Adipocyte (in vitro differentiated cells): ENCODE data around the gene SNX27.

Experiments
- DNase-seq: peaks from one replicate; pipeline ENCODE4 v3.0.0-alpha.2; 2015; ENCODE audit warnings: low read depth
- H3K27me3 ChIP-seq: replicated peaks from 2 replicates; pipeline ENCODE4 v1.7.0; 2013; ENCODE audit warnings: mild to moderate bottlenecking, low read length, moderate library complexity; ENCODE audit not compliant: control insufficient read depth, insufficient read depth
- H3K36me3 ChIP-seq: 2 replicates; pipeline ENCODE4 v1.7.0; 2013; ENCODE audit warnings: low read length, mild to moderate bottlenecking, moderate library complexity; ENCODE audit not compliant: control insufficient read depth, insufficient read depth, severe bottlenecking
- H3K4me1 ChIP-seq: 2 replicates; pipeline ENCODE4 v1.7.0; 2013; ENCODE audit warnings: mild to moderate bottlenecking, low read length, moderate library complexity; ENCODE audit not compliant: control insufficient read depth, insufficient read depth
- H3K4me3 ChIP-seq: 2 replicates; pipeline ENCODE4 v1.7.0; 2013; ENCODE audit warnings: mild to moderate bottlenecking, low read length, moderate library complexity
- H3K9ac ChIP-seq: 2 replicates; pipeline ENCODE4 v1.7.0; 2013; ENCODE audit warnings: mild to moderate bottlenecking, low read length, moderate library complexity
- H3K9me3 ChIP-seq: 2 replicates; pipeline ENCODE4 v1.7.0; 2013; ENCODE audit warnings: mild to moderate bottlenecking, low read length, moderate library complexity; ENCODE audit not compliant: control insufficient read depth

The SNX27 gene

DNA sequence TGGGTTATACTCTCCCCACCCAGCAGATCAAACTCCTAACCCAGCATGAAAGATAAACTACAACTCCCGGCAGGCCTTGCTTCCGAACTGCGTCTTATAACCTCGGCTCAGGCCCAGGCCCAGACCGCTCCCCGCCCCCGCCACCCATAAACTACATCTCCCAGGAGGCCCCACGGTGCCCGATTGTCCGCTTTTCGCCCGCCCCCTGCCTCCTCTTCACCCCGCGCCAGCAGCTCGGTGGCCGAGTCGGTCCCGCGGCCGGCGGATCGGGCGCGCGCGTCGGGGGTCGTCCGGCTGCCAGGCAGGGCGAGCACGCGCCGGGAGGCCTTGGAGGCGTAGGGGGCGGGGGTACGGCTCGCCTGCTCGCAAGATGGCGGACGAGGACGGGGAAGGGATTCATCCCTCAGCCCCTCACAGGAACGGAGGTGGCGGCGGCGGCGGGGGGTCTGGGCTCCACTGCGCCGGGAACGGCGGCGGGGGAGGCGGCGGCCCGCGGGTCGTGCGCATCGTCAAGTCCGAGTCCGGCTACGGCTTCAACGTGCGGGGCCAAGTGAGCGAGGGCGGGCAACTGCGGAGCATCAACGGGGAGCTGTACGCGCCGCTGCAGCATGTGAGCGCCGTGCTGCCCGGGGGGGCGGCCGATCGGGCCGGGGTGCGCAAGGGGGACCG is at the start of gene SNX27:
SNX27 (plus strand) TSS at position 219 of the 669 bp plus-strand sequence; CDS start at position 371, 152 bp downstream.
- peak; percentile 97 for DNase-seq
- H3K4me3 ChIP-seq: peak within 1 kb of the TSS; percentile 95
- H3K4me1 ChIP-seq: peaks cover 27% of the 10 kb centered on the region
- H3K9ac ChIP-seq: peak within 1 kb of the TSS; percentile 90
- no peaks in the 10 kb centered on the region for H3K27me3 ChIP-seq
- H3K9me3 ChIP-seq: no peaks in the 10 kb centered on the region
- no peaks in the 10 kb centered on the region for H3K36me3 ChIP-seq

DNA sequence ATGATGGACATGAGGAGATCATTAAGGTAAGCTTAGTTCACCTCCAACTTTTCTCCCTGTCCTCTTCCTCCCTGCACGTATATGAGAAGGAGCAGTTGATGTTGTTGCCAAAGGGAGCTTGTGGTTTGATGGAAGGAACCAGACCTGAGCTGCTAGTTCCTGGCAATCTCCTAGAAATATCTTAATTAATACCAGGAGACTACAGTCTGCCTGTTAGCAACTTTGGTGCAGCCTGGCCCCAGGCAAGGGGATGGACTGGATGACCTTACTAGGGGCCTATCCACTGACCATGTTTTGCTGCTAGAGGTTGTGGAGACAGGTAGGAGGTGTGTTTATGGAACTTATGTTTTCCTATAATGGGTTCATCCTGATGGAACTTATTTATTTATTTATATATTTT is 49.2 kb upstream of the SNX27 start:
- DNase-seq: no peak
- Histone ChIP-seq H3K36me3 (no peaks in the 10 kb centered on the region), H3K4me3 (no peak overlapping the region), H3K9me3 (no peaks in the 10 kb centered on the region), H3K4me1 (peaks cover 5% of the 10 kb centered on the region), H3K27me3 (no peaks in the 10 kb centered on the region), H3K9ac (no peak overlapping the region)

DNA sequence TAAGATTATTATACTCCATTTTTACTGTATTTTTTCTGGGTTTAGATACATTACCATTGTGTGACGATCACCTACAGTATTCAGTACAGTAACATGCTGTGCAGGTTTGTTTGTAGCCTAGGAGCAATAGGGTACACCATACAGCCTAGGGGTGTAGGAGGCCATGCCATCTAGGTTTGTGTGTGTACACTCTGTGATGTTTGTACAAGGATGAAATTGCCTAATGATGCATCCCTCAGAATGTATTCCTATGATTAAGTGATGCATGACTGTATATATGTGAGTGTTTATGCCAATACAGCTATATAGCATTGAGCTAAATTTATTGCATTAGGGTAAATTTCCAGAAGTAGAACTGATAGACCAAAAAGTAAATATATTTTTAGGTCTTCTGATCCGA is 48.5 kb upstream of the SNX27 start:
- H3K36me3 ChIP-seq: no peaks in the 10 kb centered on the region
- peaks cover 5% of the 10 kb centered on the region for H3K4me1 ChIP-seq
- H3K4me3 ChIP-seq: no peak overlapping the region
- H3K9ac ChIP-seq: no peak overlapping the region
- no peak for DNase-seq
- H3K9me3 ChIP-seq: no peaks in the 10 kb centered on the region
- no peaks in the 10 kb centered on the region for H3K27me3 ChIP-seq

DNA sequence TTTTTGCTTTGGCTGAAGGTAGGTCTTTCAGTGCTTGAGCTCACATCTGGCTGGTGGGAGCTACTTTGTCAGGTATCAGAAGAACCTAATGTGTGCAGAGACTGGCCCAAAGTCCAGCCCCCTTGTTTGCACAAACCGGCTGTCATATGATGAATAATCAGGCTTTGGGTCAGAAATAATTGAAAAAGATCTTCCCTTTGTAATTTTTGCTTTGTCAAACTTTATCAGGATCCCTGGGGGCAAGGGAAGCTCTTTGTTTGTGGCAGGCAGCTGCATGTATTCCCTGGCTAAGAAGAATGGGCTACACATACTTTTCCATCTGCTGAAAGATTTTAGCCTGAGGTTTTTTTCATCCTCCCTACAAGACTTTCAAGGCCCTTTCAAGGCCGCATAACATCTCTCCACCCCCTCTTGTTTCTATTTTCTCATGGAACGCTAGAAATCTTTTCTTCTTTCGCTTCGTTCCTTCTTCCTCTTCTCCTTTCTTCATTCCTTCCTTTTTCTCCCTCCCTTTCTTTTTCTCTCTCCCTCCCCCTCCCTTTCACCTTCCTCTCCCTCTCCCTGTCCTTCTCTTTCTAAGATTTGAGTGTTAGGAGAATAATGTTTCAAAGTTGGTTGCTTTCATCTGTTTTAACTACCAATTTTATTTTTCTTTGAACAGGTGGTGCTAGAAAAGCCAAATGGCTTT is 46.2 kb upstream of the SNX27 start:
- H3K4me1 ChIP-seq: peaks cover 12% of the 10 kb centered on the region
- DNase-seq: no peak
- H3K36me3 ChIP-seq: no peaks in the 10 kb centered on the region
- H3K9me3 ChIP-seq: no peaks in the 10 kb centered on the region
- H3K4me3 ChIP-seq: no peak overlapping the region
- H3K27me3 ChIP-seq: no peaks in the 10 kb centered on the region
- no peak overlapping the region for H3K9ac ChIP-seq

DNA sequence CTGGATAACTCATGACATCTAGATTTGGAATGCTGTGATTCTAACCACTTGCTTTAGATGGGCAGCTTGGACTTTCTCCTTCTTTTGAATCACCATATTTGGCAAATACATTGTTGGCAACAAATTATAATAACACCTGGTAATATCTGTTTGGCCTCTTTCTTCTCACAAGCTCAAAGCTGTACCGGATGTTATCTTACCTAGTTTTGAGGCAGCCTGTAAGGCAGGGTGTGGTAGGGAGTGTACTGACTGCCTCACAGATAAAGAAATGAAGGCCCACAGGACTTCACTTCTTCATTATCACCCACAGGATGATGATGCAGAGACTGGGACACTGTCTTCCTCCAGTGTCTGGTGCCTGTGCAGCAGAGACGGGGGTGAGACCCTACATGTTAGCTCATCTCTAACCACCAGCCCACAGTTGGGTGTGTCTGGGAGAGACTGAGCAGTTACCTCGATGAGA is 43.2 kb upstream of the SNX27 start:
- H3K9ac ChIP-seq: no peak overlapping the region
- DNase-seq: no peak
- no peaks in the 10 kb centered on the region for H3K36me3 ChIP-seq
- no peaks in the 10 kb centered on the region for H3K9me3 ChIP-seq
- H3K4me1 ChIP-seq: peaks cover 12% of the 10 kb centered on the region
- H3K27me3 ChIP-seq: no peaks in the 10 kb centered on the region
- H3K4me3 ChIP-seq: no peak overlapping the region

DNA sequence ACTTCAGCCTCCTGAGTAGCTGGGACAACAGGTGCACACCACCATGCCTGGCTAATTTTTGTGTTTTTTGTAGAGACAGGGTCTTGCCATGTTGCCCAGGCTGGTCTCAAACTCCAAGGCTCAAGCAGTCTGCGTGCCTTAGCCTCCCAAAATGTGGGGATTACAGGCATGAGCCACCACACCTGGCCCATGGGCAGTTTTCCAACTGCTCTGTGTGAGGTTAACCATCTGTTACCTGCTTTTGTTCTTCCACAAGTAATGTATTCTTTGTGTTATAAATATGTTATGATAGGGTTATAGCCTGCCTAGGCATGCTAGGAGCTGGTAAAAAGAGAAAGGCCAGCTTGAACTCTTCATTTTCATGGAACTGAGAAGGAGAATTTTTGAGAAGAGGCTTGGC is 41.0 kb upstream of the SNX27 start:
- Histone ChIP-seq H3K4me3 (no peak overlapping the region), H3K4me1 (peaks cover 7% of the 10 kb centered on the region), H3K27me3 (no peaks in the 10 kb centered on the region), H3K36me3 (peaks cover 7% of the 10 kb centered on the region), H3K9ac (no peak overlapping the region), H3K9me3 (no peaks in the 10 kb centered on the region)
- no peak for DNase-seq

DNA sequence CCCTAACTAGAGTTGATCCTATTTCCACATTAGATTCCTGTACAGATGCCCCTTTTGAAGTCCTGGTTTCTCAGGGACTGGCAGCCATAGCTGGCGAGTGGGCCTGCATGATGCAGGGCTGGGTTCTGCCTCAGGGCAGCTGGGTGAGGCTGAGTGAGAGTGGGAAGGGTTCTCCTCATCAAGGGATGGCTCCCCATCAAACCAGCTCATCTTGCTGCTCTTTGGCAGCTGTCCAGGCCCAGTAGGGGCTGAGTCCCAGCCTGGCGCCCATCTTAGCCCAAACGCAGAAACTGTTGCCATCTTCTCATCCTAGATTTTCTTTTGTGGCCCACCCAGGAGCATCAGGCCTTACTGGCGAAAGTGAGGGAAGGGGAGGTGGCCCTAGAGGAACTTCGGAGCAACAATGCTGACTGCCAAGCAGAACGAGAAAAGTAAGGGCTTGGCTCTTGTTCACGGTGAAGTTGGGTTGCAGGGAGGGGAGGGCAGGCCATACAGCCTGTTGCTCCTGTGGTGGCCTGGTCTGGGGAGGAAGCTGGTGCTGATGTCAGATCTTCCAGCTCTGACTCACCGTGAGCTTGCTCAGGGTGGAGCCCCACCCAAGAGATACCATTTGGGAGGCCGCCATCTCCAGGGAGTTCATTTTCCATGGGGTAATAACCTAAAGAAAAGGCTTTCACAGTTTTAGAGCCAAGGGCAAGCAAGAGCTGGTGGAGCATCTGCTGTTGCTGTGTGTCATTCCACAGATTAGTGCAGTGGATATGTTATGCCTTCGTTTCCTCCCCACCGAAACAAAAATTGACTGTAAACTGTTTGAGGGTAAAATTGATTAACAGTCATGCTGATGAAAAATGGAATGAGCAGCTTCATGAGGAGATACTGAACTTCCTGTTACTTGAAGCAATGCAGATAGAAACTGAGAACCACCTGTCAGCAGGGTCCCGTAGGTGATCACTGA is 37.0 kb upstream of the SNX27 start:
- peak; percentile 55 for DNase-seq

DNA sequence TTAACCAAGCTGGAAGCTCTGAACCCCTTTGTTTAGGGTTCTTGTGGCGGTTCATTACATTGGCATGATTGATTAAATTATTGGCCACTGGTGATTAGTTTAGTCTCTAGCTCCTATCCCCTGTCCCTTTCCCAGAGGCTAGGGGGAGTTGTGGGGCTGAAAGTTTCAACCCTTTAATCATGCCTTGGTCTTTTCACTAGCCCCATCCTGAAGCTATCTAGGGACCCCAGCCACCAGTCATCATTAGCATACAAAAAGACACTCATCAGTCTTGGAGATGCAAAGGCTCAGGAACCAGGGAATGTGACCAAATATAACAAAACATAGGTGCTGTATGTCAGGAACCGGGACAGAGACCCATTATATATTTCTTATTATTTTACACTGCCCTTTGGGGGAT is 34.7 kb upstream of the SNX27 start:
- Histone ChIP-seq H3K4me1 (no peaks in the 10 kb centered on the region), H3K9me3 (no peaks in the 10 kb centered on the region), H3K9ac (no peak overlapping the region), H3K27me3 (no peaks in the 10 kb centered on the region), H3K4me3 (no peak overlapping the region), H3K36me3 (peaks cover 7% of the 10 kb centered on the region)
- DNase-seq: no peak

More for the DNA sequence above, 37.0 kb upstream of the SNX27 start:
- no peaks in the 10 kb centered on the region for H3K9me3 ChIP-seq
- peaks cover 7% of the 10 kb centered on the region for H3K36me3 ChIP-seq
- H3K4me3 ChIP-seq: no peak overlapping the region
- H3K9ac ChIP-seq: no peak overlapping the region
- H3K4me1 ChIP-seq: peaks cover 3% of the 10 kb centered on the region
- H3K27me3 ChIP-seq: no peaks in the 10 kb centered on the region

DNA sequence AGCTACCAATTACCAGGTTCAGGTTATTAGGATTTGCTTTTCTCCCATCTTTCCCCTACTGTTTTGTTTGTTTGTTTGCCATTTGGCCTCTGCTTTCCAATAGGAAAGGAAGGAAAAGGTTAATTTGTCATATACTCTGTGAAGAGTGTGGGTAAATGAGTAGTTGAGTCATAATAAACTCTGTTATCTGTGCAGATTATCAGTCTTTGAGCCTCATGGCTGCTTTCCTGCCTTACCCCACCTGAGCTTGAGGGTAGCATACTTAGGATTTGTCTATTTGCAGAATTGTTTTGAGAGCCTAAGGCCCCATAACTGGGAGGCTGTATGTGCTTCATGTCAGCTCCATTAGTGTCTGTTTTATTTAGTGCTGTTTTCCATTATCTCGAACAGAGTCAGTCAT is 32.9 kb upstream of the SNX27 start:
- no peak for DNase-seq
- peaks cover 5% of the 10 kb centered on the region for H3K36me3 ChIP-seq

DNA sequence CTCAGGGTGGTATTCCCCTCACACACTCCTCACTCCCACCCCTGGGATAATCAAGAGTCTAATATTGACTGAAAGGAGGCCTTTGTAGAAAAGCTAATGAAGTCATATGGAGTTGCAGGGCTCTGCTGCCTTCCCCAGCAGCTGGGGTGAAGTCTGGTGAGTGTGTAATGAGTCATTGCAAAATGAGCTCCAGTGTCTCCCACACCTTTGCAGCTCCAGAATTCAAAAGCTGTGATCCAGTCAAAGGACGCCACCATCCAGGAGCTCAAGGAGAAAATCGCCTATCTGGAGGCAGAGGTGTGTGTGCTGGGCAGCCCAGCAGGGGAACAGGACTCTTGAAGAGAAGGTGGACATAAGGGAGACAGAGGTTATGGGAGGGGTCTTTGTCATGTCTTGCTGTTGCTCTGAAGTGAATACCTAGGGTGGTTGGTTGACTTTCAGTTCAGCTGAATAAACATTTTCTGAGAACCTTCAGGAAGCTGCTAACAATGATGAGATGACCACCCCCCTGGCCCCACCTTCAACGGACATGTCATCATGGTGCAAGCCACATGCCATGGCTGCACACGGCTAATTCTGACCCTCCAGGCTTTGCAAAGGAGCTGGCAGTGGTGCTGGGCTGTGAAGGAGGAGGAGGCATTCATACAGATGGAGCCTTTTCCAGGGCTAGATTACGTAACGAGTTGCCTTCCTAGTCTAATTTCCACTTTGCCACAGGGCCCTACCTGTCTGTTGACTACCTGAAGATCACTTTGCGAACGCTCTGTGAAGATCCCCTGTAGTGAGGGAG is 32.2 kb upstream of the SNX27 start:
- Histone ChIP-seq H3K9ac (no peak overlapping the region), H3K4me1 (peaks cover 9% of the 10 kb centered on the region), H3K27me3 (no peaks in the 10 kb centered on the region), H3K36me3 (no peaks in the 10 kb centered on the region), H3K9me3 (no peaks in the 10 kb centered on the region), H3K4me3 (no peak overlapping the region)
- DNase-seq: no peak

More for the DNA sequence above, 32.9 kb upstream of the SNX27 start:
- no peaks in the 10 kb centered on the region for H3K27me3 ChIP-seq
- H3K4me3 ChIP-seq: no peak overlapping the region
- peaks cover 2% of the 10 kb centered on the region for H3K4me1 ChIP-seq
- H3K9ac ChIP-seq: no peak overlapping the region
- H3K9me3 ChIP-seq: no peaks in the 10 kb centered on the region
